HG03571 (cell line): ENCODE results near the gene ERFL.

Source experiments
- ATAC-seq: cut with Tn5 transposase; IDR thresholded peaks from one replicate; pipeline ENCODE4 v1.9.1; 2021; ENCODE audit not compliant: unreplicated experiment

ERFL gene

DNA sequence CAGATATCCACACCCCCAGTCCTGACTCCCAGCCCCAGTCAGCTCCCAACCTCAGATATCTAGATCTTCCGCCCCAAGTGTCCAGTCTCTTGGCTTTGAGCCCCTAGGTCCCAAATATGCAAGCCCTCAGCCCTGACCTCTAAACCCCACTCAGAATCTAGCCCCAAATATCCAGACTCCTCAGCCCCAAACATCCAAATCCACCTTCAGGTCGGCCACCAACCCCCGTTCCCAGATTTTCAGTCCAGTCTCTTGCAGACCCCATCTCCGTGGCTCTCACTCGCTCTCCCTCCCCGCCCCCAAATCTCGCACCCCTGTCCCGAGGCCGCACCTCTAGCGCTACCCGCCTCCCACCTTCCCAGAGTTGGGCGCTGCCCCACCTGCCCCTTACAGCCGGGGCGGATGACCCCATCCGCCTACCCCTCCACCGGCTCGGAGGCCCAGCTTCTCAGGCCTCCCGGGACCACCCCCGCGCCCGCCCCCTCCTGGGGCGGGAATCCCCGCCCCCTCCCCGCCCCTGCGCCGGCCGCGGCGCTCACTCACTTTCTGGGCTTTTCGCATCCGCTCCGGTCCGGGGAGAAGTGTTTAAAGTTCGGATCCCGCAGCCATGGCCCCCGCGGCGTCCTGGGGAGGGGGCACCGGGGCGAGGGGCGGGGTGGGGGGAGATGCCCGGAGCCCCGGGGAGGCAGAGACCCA lies 604 bp downstream of the ERFL start:
- ATAC-seq, result no peak

DNA sequence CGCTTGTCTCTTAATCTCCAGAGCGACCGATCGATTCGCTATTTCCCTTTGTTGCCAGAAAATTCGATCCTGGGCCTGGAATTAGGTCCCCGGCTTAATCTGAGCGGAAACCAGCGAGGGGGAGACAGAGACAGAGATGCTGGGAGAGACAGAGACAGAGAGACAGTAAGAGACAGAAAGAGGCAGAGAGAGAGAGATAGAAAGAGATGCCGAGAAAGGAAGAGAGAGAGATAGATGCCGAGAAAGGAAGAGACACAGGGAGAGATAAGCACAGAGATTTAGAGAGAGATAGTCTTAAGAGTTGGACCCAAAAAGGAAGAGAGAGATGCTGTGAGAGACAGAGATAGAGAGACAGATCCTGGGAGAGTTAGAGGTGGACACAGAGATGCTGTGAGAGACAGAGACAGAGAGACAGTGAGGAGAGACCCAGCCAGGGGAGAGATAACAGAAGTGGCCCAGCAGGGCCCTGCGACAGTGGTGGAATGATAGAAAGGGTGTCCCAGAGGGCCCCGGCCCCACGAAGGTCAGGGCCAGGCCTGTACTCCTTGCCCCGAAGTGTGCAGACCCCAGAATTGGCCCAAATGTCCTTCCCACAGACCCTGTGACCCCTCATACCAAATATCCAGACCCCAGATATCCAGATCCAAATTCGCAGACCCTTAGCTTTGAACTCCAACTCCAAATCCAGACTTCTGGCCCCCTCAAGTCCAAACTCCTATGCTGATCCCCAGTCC lies 1.3 kb downstream of the ERFL start:
- no peak for ATAC-seq

- ATAC-seq, result no peak
These were observed 2.1 kb downstream of the ERFL start for GRCh38 chr19:41926028-41926762.

GRCh38 chr19:41925208-41926003 lies 2.8 kb downstream of the ERFL start:
- ATAC-seq, result no peak

DNA sequence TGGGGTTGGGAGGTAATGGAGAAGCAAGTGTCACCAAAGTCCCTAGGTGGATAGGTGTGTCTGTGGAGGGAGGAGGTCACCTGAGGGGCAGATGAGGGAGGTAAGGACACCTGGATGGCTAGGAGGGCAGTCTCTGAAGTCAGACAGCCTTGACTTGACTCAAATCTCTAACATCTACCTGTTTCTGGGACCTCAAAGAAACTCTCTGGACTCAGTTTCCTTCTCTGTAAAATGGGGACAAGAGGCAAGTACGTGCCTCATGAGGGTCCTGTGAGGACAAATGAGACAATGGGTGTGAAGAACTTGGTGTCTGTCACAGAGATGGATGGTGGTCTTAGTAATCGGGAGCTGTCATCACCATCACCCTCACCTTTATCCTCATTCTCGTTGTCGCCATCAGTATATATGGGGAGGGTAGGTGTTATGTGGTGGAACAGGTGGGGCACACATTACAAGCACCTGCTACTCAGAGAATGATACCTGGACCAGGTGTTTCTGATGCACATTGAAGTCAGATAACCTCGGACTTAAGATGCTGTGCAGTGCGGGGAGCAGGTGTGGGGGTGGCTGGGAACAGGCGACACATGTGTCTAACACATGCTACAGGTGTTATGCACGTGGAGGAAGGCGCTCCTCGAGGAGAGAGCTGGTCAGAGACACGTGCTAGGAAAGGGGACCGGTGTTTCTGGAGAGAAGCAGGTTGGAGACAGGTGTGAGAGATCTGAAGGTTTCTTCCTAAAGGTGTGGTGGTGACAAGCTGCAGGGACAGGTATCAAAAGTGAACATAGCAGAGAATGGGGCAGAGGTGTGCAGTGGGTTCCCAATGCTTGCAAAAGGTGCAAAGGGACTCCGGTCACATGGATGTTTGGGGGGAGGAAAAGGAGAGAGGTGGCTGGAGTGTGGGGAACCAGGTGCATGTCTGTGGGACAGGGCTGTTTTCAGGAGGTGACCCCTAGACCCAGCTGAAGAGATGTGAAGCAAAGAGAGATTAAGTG lies 3.8 kb downstream of the ERFL start:
- ATAC-seq, result no peak

GRCh38 chr19:41923045-41923788 lies 5.0 kb downstream of the ERFL start:
- ATAC-seq, result no peak

DNA sequence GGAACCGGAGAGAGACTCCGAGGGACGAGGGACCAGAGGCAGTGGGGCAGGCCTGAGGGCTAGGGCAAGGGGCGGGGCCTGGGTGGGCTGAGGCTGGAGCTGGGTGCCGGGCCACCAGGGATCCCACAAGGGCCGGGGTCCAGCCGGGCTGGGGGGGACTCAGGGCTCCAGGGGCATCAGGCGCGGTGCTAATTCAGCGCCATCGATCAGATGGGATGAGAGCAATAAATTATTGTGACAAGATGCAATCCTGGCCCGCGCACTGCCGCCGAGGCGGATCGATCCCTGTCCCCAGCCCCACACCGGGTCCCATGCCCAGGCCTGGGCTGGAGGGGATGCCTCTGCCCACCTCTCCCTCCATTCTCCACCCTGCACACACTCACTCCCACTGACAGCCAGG lies 5.7 kb downstream of the ERFL start:
- no peak for ATAC-seq

- ATAC-seq, result no peak
These were observed 6.4 kb downstream of the ERFL start for GRCh38 chr19:41921577-41922576.

- ATAC-seq, result no peak
These were observed 7.2 kb downstream of the ERFL start for GRCh38 chr19:41920882-41921576.

- ATAC-seq, result no peak
These were observed 8.1 kb downstream of the ERFL start for GRCh38 chr19:41919948-41920712.

DNA sequence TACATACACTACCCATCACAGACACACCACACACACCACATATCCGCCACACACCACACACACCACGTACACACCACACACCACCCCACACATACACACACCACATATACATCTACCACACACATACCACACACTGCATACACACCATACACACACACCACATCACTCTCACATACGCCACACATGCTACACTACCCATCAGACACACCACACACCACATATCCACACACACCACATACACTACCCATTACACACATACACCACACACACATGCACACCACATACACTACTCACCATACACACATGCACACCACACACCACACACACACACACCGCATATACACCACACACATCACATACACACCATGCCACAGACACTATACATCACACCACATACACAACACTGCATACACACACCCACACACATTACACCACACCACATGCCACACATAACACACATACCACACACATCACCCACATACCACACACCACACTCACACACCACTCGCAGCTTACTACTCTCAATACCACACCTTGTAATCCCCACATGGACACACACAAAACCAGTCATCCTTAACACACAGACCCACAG lies 9.5 kb downstream of the ERFL start:
- ATAC-seq, result no peak

GRCh38 chr19:41918095-41918494 lies 10.2 kb downstream of the ERFL start:
- ATAC-seq, result no peak

DNA sequence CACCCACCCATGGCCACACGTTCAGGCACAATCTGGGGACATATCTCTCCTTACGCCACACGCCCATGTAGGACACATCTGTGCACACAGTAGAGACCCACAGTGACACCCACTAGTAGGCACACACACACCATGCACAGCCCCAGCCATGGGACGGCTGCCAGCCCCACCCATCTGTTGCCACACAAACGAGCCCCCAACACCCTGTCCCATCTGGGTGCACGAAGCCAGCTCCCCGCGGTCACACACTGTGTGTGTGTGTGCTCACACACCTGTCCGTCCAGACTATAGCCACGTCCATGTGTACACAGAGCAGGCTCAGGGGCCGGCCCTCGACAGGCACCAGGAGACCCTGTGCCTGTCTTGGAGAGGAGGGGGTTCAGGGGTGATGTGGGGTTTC lies 10.6 kb downstream of the ERFL start:
- no peak for ATAC-seq

GRCh38 chr19:41915776-41916414 lies 12.4 kb downstream of the ERFL start:
- ATAC-seq, result no peak

GRCh38 chr19:41915021-41915775 lies 13.1 kb downstream of the ERFL start:
- no peak for ATAC-seq
